ENCODE measurements around the gene AK8. TPM values are rescaled to one million over a fixed set of nuclear protein-coding genes. Genes with fewer than 3 reads are reported as not detected.

AK8 gene
- total RNA-seq, 1 donor from 2014 or later = 0.93 TPM

- intact Hi-C loops (cut with micrococcal nuclease) = no loop called here
- no peaks in the 10 kb centered on the region for H3K36me3 Mint-ChIP-seq (ENCODE audit: low read depth)
- H3K27me3 Mint-ChIP-seq = peaks cover 2% of the 10 kb centered on the region
- DNase-seq (no peak), ATAC-seq (ENCODE audit: low read depth) (no peak)
- no peaks in the 10 kb centered on the region for H3K4me1 Mint-ChIP-seq
- no peak overlapping the region for H3K27ac Mint-ChIP-seq
- TF ChIP-seq CTCF (IDR thresholded peaks at IDR 0.05) = no peak
- H3K4me3 Mint-ChIP-seq = no peak overlapping the region
- ChIA-PET POLR2A (no interaction called here), CTCF (no interaction called here)
- no peaks in the 10 kb centered on the region for H3K9me3 Mint-ChIP-seq
Observed at GRCh38 chr9:132757016-132757415, 121.1 kb downstream of the AK8 start.

GRCh38 chr9:132756214-132756845 is 121.8 kb downstream of the AK8 start:
- CTCF ChIA-PET = interaction anchor here (1.3 kb wide), 1 partner anchor 13 kb away, joined by 4 read pairs; no protein-coding TSS in a partner anchor
- TF ChIP-seq CTCF (IDR thresholded peaks at IDR 0.05) = no peak
- DNase-seq = no peak
- no peaks in the 10 kb centered on the region for H3K36me3 Mint-ChIP-seq (ENCODE audit: low read depth)
- H3K4me1 Mint-ChIP-seq = no peaks in the 10 kb centered on the region
- peaks cover 2% of the 10 kb centered on the region for H3K27me3 Mint-ChIP-seq
- no peak for ATAC-seq (ENCODE audit: low read depth)
- H3K4me3 Mint-ChIP-seq = no peak overlapping the region
- POLR2A ChIA-PET = no interaction called here
- no peak overlapping the region for H3K27ac Mint-ChIP-seq
- no peaks in the 10 kb centered on the region for H3K9me3 Mint-ChIP-seq
- intact Hi-C loops (cut with micrococcal nuclease) = no loop called here

- ChIA-PET CTCF (no interaction called here), POLR2A (no interaction called here)
- Mint-ChIP-seq H3K36me3 (ENCODE audit: low read depth) (no peaks in the 10 kb centered on the region), H3K27me3 (peaks cover 2% of the 10 kb centered on the region), H3K9me3 (no peaks in the 10 kb centered on the region), H3K27ac (no peak overlapping the region), H3K4me3 (no peak overlapping the region), H3K4me1 (no peaks in the 10 kb centered on the region)
- intact Hi-C loops (cut with micrococcal nuclease) = no loop called here
- DNase-seq = no peak
- no peak for TF ChIP-seq CTCF (IDR thresholded peaks at IDR 0.05)
- ATAC-seq (ENCODE audit: low read depth) = no peak
Observed at GRCh38 chr9:132755096-132755495, 123.0 kb downstream of the AK8 start.

GRCh38 chr9:132754236-132754635 is 123.8 kb downstream of the AK8 start:
- TF ChIP-seq CTCF (IDR thresholded peaks at IDR 0.05) = no peak
- Mint-ChIP-seq H3K27me3 (peaks cover 2% of the 10 kb centered on the region), H3K4me1 (no peaks in the 10 kb centered on the region), H3K9me3 (no peaks in the 10 kb centered on the region), H3K36me3 (ENCODE audit: low read depth) (no peaks in the 10 kb centered on the region), H3K27ac (no peak overlapping the region), H3K4me3 (no peak overlapping the region)
- CTCF ChIA-PET = no interaction called here
- ATAC-seq (ENCODE audit: low read depth) = no peak
- POLR2A ChIA-PET = no interaction called here
- intact Hi-C loops (cut with micrococcal nuclease) = no loop called here
- DNase-seq = no peak

GRCh38 chr9:132753593-132753880 is 124.5 kb downstream of the AK8 start:
- TF ChIP-seq CTCF (IDR thresholded peaks at IDR 0.05) = no peak
- POLR2A ChIA-PET = no interaction called here
- CTCF ChIA-PET = no interaction called here
- H3K4me1 Mint-ChIP-seq = no peaks in the 10 kb centered on the region
- DNase-seq (no peak), ATAC-seq (ENCODE audit: low read depth) (no peak)
- peaks cover 2% of the 10 kb centered on the region for H3K27me3 Mint-ChIP-seq
- H3K36me3 Mint-ChIP-seq (ENCODE audit: low read depth) = no peaks in the 10 kb centered on the region
- no peaks in the 10 kb centered on the region for H3K9me3 Mint-ChIP-seq
- H3K4me3 Mint-ChIP-seq = no peak overlapping the region
- intact Hi-C loops (cut with micrococcal nuclease) = no loop called here
- no peak overlapping the region for H3K27ac Mint-ChIP-seq

All from activated B cell treated with CpG ODN at 0.5 μM for 24 hours (primary cell).